GM21390 (cell line): ENCODE data around the gene PON3.

Experiments used
- ATAC-seq: cut with Tn5 transposase; IDR thresholded peaks from one replicate; pipeline ENCODE4 v1.9.1; 2021; ENCODE audit not compliant: unreplicated experiment

PON3 gene

GRCh38 chr7:95342642-95343307, 53.4 kb downstream of the PON3 start:
- ATAC-seq, result no peak

DNA sequence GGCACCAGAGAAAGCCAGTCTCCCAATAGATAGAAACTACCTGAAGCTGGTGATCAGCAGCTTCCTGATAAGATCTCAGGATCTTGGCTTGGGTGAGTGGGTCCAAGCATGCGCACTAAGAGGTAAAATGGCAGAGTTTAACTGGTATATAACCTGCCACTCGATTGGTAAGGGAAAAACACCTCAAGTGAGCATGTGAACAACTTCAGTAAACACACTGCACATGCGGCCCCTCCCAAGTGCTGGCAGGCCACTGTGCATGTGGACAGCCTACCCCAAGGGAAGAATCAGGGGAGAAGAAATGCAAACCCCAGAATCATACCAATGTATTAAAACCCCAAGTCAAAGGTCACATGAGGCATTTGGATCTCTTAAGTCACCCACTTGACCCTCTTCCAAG, 54.1 kb downstream of the PON3 start:
- ATAC-seq, result no peak

- no peak for ATAC-seq
These were observed 55.7 kb downstream of the PON3 start for GRCh38 chr7:95340491-95340890.

- no peak for ATAC-seq
These were observed 57.3 kb downstream of the PON3 start for GRCh38 chr7:95338832-95339231.

- no peak for ATAC-seq
These were observed 61.1 kb downstream of the PON3 start for GRCh38 chr7:95335093-95335492.

- ATAC-seq, result no peak
These were observed 61.7 kb downstream of the PON3 start for GRCh38 chr7:95334447-95334846.

GRCh38 chr7:95330961-95331337, 65.2 kb downstream of the PON3 start:
- ATAC-seq, result peak; percentile 20

DNA sequence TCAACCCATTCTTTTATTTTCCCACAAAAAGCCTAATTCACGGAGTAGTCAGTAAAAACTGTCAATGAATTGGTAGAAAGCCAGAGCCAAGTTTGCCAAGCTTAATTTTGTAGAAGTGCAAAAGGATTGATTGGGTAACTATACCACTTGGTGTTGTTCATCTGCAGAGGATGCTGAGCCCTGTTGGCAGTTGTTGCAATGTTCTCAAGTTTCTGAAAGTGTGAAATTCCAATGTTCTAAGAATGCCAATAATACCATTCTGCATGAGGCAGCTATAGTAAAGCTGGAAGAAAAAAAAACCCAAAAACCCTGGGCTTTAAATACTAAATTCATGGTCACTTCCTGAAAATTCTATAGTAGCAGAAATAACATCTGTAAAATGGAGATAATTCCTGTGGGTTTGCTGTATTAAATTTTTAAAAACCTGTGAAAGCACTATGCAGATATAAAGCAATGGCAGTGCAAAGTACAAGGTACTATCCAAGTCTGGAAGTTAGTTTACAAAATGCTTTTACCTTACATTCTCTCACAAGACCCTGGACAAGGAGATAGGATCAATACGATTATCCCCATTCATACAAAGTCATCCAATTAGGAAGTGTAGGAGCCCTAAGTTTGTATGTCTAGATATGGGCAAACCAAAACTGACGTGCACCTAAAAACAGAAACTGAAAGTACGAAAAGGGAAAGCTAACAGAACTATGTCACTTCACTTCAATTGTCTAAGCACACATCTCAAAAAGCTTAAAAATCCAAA, 65.8 kb downstream of the PON3 start:
- ATAC-seq, result peak; percentile 99

- ATAC-seq, result no peak
These were observed 68.8 kb downstream of the PON3 start for GRCh38 chr7:95327356-95327755.

GRCh38 chr7:95324431-95324830, 71.7 kb downstream of the PON3 start, which contains the start of gene PON1:
Gene PON1, minus strand, starts transcription at chr7:95324532. Its CDS starts 57 bp downstream, at chr7:95324475.
- no peak for ATAC-seq

- ATAC-seq, result no peak
These were observed 72.6 kb downstream of the PON3 start for GRCh38 chr7:95323410-95324129.

DNA sequence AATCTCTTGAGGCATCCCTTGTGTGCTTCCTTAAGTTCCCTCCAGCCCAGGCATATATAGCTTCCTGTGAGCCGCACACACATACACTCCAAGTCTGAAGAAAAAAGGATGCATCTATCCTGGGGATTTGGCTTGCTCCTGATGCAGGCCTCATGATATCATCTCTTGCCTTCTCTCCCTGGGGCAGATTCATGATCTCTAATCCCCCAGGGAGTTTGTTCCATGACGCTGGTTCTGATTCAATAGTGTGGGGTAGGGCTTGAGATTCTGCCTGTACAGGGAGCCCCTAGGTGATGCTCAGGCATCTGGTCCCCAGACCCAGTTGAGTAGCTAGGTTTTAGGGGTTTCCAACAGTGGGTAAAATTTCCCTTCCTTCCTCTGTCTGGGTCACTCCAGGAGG, 73.3 kb downstream of the PON3 start:
- no peak for ATAC-seq

- ATAC-seq, result no peak
These were observed 73.8 kb downstream of the PON3 start for GRCh38 chr7:95322396-95322795.

DNA sequence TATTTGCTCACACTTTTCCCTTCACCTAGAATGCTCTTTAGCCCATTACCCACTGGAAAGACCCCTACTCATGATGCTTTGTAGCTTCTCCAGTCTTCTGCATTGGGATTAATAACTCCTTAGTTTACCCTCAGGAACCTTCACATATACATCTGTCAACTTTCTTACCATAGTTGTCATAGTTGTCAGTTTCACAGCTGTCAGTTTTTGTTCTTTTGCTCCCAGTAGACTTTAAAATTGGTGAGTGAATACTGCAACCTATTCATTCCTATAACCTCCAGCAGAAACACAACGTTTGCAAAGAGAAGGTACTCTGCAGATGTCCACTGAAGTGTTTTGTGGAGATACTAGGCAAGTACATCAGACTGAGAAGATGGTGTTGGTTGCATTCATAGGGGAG, 74.5 kb downstream of the PON3 start:
- no peak for ATAC-seq

- ATAC-seq, result no peak
These were observed 75.5 kb downstream of the PON3 start for GRCh38 chr7:95320651-95321050.

- no peak for ATAC-seq
These were observed 76.6 kb downstream of the PON3 start for GRCh38 chr7:95319570-95319969.

GRCh38 chr7:95318501-95319100, 77.6 kb downstream of the PON3 start:
- ATAC-seq, result no peak

- ATAC-seq, result no peak
These were observed 78.2 kb downstream of the PON3 start for GRCh38 chr7:95317966-95318365.

GRCh38 chr7:95317546-95317945, 78.6 kb downstream of the PON3 start:
- no peak for ATAC-seq

DNA sequence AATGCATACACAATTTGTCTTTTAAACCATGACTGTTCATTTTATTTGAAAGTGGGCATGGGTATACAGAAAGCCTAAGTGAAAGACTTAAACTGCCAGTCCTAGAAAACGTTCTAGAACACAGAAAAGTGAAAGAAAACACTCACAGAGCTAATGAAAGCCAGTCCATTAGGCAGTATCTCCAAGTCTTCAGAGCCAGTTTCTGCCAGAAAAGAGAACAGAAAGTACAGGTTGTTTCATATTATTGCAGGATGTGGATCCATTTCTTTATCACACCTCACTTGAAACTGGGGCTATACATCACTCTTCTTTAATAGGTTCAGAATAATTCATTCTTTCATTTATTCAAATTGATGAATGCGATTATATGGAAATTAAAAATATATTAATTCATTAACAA, 79.6 kb downstream of the PON3 start:
- peak; percentile 83 for ATAC-seq

GRCh38 chr7:95312561-95312960, 83.6 kb downstream of the PON3 start:
- ATAC-seq, result no peak

DNA sequence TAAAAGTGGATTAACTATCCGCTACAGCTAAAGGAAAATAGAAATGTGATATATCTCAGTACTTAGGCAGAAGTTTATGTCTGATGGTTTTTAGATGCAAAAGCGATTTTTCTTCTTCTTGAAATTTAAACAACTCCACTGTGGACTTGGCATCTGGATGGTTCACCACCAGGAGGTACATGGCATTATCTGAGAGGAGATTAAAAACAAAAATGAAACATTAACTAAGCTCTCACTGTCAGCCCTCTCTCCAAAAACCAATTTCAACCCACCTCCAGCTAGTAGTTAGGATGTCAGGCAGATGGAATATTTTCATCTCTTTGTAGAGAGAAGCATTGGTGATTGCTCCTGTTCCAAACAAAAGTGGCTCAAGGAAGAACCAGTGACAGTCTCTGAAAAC, 84.8 kb downstream of the PON3 start:
- no peak for ATAC-seq
